ENCODE data around the gene VEGFB. TPM values are rescaled to one million over a fixed set of nuclear protein-coding genes. Genes with fewer than 3 reads are reported as not detected.
A peak's percentile ranks its signal among the peaks of the same experiment; 100 is the strongest.

Gene VEGFB
- total and polyA plus RNA-seq, 8 donors: 72.9 to 132 (median 86.6) TPM

- intact Hi-C loops (cut with DNase I): no loop called here
- TF ChIP-seq CTCF (IDR thresholded peaks at IDR 0.05): no peak
- Histone ChIP-seq H3K27me3 (peaks cover 12 to 13% of the 10 kb centered on the region in 2 donors), H3K9me3 (no peaks in the 10 kb centered on the region), H3K36me3 (peaks cover 0 to 21% of the 10 kb centered on the region in 2 donors), H3K4me3 (peak overlapping the region; percentile 78 to 95), H3K27ac (peak overlapping the region; percentile 91 to 99), H3K4me1 (peaks cover 18 to 33% of the 10 kb centered on the region in 2 donors)
- no peak for DNase-seq
- ATAC-seq: no peak
Observed at GRCh38 chr11:64285885-64286800, 51.8 kb downstream of the VEGFB start.

DNA sequence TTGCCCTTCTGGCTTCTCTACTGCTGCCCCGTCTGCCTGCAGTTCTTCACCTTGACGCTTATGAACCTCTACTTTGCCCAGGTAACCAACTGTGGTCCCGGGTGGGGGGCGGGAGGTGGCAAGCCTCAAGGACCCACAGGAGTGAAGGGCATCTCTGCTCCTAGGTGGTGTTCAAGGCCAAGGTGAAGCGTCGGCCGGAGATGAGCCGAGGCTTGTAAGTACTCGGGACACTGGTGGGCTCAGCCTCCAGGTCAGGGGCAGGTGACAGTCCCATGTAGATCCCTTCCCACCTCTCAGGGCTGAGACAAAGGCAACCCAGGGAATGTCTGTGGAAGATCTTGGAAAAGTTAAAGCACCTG, 52.4 kb downstream of the VEGFB start:
- no peak for TF ChIP-seq CTCF (IDR thresholded peaks at IDR 0.05)
- H3K4me1 ChIP-seq: peaks cover 18 to 39% of the 10 kb centered on the region in 2 donors
- peaks cover 18 to 19% of the 10 kb centered on the region in 2 donors for H3K27me3 ChIP-seq
- H3K36me3 ChIP-seq: peaks cover 0 to 15% of the 10 kb centered on the region in 2 donors
- H3K9me3 ChIP-seq: no peaks in the 10 kb centered on the region
- DNase-seq (no peak), ATAC-seq (no peak)
- intact Hi-C loops (cut with DNase I): no loop called here
- H3K4me3 ChIP-seq: no peak overlapping the region
- no peak overlapping the region for H3K27ac ChIP-seq

DNA sequence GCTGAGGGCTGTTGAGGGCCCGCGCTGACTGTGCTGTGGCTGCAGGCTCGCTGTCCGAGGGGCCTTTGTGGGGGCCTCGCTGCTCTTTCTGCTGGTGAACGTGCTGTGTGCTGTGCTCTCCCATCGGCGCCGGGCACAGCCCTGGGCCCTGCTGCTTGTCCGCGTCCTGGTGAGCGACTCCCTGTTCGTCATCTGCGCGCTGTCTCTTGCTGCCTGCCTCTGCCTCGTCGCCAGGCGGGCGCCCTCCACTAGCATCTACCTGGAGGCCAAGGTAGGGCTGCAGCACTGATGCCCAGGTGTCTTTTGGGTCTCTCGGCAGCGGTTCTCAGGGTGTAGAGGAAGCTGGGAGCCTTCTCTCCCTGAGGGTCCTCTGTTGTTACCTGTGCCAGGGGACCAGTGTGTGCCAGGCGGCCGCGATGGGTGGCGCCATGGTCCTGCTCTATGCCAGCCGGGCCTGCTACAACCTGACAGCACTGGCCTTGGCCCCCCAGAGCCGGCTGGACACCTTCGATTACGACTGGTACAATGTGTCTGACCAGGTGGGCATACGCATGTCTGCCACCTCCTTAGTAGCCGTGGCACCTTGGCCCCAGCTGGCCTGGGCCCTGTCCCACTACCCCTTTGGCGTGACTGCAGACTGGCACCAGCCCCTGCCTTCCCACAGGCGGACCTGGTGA, 53.4 kb downstream of the VEGFB start:
- Histone ChIP-seq H3K36me3 (peaks cover 0 to 7% of the 10 kb centered on the region in 2 donors), H3K27me3 (peaks cover 28 to 30% of the 10 kb centered on the region in 2 donors), H3K4me1 (peaks cover 24 to 47% of the 10 kb centered on the region in 2 donors), H3K27ac (no peak overlapping the region), H3K9me3 (no peaks in the 10 kb centered on the region), H3K4me3 (no peak overlapping the region)
- intact Hi-C loops (cut with DNase I): no loop called here
- no peak for TF ChIP-seq CTCF (IDR thresholded peaks at IDR 0.05)
- ATAC-seq (no peak), DNase-seq (no peak)

- intact Hi-C loops (cut with DNase I): no loop called here
- peaks cover 0 to 7% of the 10 kb centered on the region in 2 donors for H3K36me3 ChIP-seq
- no peaks in the 10 kb centered on the region for H3K9me3 ChIP-seq
- DNase-seq (no peak), ATAC-seq (no peak)
- H3K4me1 ChIP-seq: peaks cover 20 to 41% of the 10 kb centered on the region in 2 donors
- H3K4me3 ChIP-seq: no peak overlapping the region
- H3K27ac ChIP-seq: no peak overlapping the region
- H3K27me3 ChIP-seq: peaks cover 34 to 35% of the 10 kb centered on the region in 2 donors
- no peak for TF ChIP-seq CTCF (IDR thresholded peaks at IDR 0.05)
Observed at GRCh38 chr11:64288353-64288750, 54.0 kb downstream of the VEGFB start.

Other genes with a start within 250 kb of the VEGFB start
- gene OTUB1, start 248.1 kb upstream of the VEGFB start, total RNA-seq: 10 to 100 TPM; 65.0 to 67.7 TPM
- gene OTUB1, start 248.1 kb upstream of the VEGFB start, polyA plus RNA-seq (ENCODE audit: insufficient read length in 6 of 6): 10 to 100 TPM; 80.9 to 94.8 (median 84.0) TPM
- under 1 TPM; 0.15 to 0.18 TPM for gene FLRT1, start 198.7 kb upstream of the VEGFB start, total RNA-seq
- 1 to 10 TPM; 2.6 to 5.5 (median 4.0) TPM for gene FLRT1, start 198.7 kb upstream of the VEGFB start, polyA plus RNA-seq (ENCODE audit: insufficient read length in 6 of 6)
- 10 to 100 TPM; 13.5 to 19.8 TPM for gene MACROD1, start 68.5 kb upstream of the VEGFB start, total RNA-seq
- gene MACROD1, start 68.5 kb upstream of the VEGFB start, polyA plus RNA-seq (ENCODE audit: insufficient read length in 6 of 6): 10 to 100 TPM; 18.5 to 25.1 (median 22.0) TPM
- 100 to 1,000 TPM; 124 to 149 TPM for gene STIP1, start 48.4 kb upstream of the VEGFB start, total RNA-seq
- 100 to 1,000 TPM; 142 to 209 (median 172) TPM for gene STIP1, start 48.4 kb upstream of the VEGFB start, polyA plus RNA-seq (ENCODE audit: insufficient read length in 6 of 6)
- gene FERMT3, start 27.9 kb upstream of the VEGFB start, total RNA-seq: 100 to 1,000 TPM in 1 of 2 donors, 10 to 100 TPM in 1; 42.2 to 100 TPM
- gene FERMT3, start 27.9 kb upstream of the VEGFB start, polyA plus RNA-seq (ENCODE audit: insufficient read length in 6 of 6): 10 to 100 TPM in 3 of 6 donors, 1 to 10 TPM in 3; 9.1 to 11.9 (median 10.1) TPM
- gene TRPT1, start 8.4 kb upstream of the VEGFB start, total RNA-seq: 10 to 100 TPM; 26.8 to 28.9 TPM
- gene TRPT1, start 8.4 kb upstream of the VEGFB start, polyA plus RNA-seq (ENCODE audit: insufficient read length in 6 of 6): 10 to 100 TPM; 26.3 to 33.2 (median 28.9) TPM
- 10 to 100 TPM; 50.6 to 54.3 TPM for gene NUDT22, start 8.3 kb upstream of the VEGFB start, total RNA-seq
- 10 to 100 TPM; 17.1 to 28.7 (median 21.5) TPM for gene NUDT22, start 8.3 kb upstream of the VEGFB start, polyA plus RNA-seq (ENCODE audit: insufficient read length in 6 of 6)
- 10 to 100 TPM; 26.0 to 43.3 TPM for gene DNAJC4, start 4.0 kb upstream of the VEGFB start, total RNA-seq
- gene DNAJC4, start 4.0 kb upstream of the VEGFB start, polyA plus RNA-seq (ENCODE audit: insufficient read length in 6 of 6): 10 to 100 TPM; 61.3 to 83.9 (median 72.3) TPM
- gene FKBP2, start 6.5 kb downstream of the VEGFB start, total RNA-seq: 10 to 100 TPM; 61.9 to 66.1 TPM
- gene FKBP2, start 6.5 kb downstream of the VEGFB start, polyA plus RNA-seq (ENCODE audit: insufficient read length in 6 of 6): 10 to 100 TPM; 59.5 to 81.4 (median 70.7) TPM
- 100 to 1,000 TPM; 154 to 200 TPM for gene PPP1R14B, start 12.4 kb downstream of the VEGFB start, total RNA-seq
- gene PPP1R14B, start 12.4 kb downstream of the VEGFB start, polyA plus RNA-seq (ENCODE audit: insufficient read length in 6 of 6): 100 to 1,000 TPM in 1 of 6 donors, 10 to 100 TPM in 5; 56.7 to 100 (median 79.5) TPM
- 10 to 100 TPM; 39.1 to 42.7 TPM for gene PLCB3, start 16.9 kb downstream of the VEGFB start, total RNA-seq
- gene PLCB3, start 16.9 kb downstream of the VEGFB start, polyA plus RNA-seq (ENCODE audit: insufficient read length in 6 of 6): 10 to 100 TPM; 18.9 to 27.4 (median 21.7) TPM
- gene BAD, start 50.1 kb downstream of the VEGFB start, total RNA-seq: 10 to 100 TPM; 58.8 to 71.4 TPM
- 10 to 100 TPM; 45.0 to 62.1 (median 52.2) TPM for gene BAD, start 50.1 kb downstream of the VEGFB start, polyA plus RNA-seq (ENCODE audit: insufficient read length in 6 of 6)
- 10 to 100 TPM; 34.1 to 39.6 TPM for gene GPR137, start 51.3 kb downstream of the VEGFB start, total RNA-seq
- gene GPR137, start 51.3 kb downstream of the VEGFB start, polyA plus RNA-seq (ENCODE audit: insufficient read length in 6 of 6): 10 to 100 TPM; 23.6 to 33.7 (median 30.5) TPM
- gene KCNK4, start 56.7 kb downstream of the VEGFB start, total RNA-seq: not detected
- gene KCNK4, start 56.7 kb downstream of the VEGFB start, polyA plus RNA-seq (ENCODE audit: insufficient read length in 6 of 6): under 1 TPM in 2 of 6 donors, not detected in 4; 0.11 to 0.14 TPM
- not detected for gene CATSPERZ, start 65.8 kb downstream of the VEGFB start, total RNA-seq
- gene CATSPERZ, start 65.8 kb downstream of the VEGFB start, polyA plus RNA-seq (ENCODE audit: insufficient read length in 6 of 6): not detected
- gene ESRRA, start 70.9 kb downstream of the VEGFB start, total RNA-seq: 10 to 100 TPM; 42.8 to 60.1 TPM
- gene ESRRA, start 70.9 kb downstream of the VEGFB start, polyA plus RNA-seq (ENCODE audit: insufficient read length in 6 of 6): 10 to 100 TPM; 10.2 to 19.3 (median 12.6) TPM
- 100 to 1,000 TPM; 178 to 196 TPM for gene TRMT112, start 83.0 kb downstream of the VEGFB start, total RNA-seq
- gene TRMT112, start 83.0 kb downstream of the VEGFB start, polyA plus RNA-seq (ENCODE audit: insufficient read length in 6 of 6): 100 to 1,000 TPM; 211 to 252 (median 222) TPM
- gene PRDX5, start 83.5 kb downstream of the VEGFB start, total RNA-seq: 100 to 1,000 TPM; 165 to 208 TPM
- gene PRDX5, start 83.5 kb downstream of the VEGFB start, polyA plus RNA-seq (ENCODE audit: insufficient read length in 6 of 6): 100 to 1,000 TPM; 150 to 209 (median 171) TPM
- gene CCDC88B, start 105.6 kb downstream of the VEGFB start, total RNA-seq: 10 to 100 TPM; 12.1 to 35.7 TPM
- gene CCDC88B, start 105.6 kb downstream of the VEGFB start, polyA plus RNA-seq (ENCODE audit: insufficient read length in 6 of 6): 1 to 10 TPM; 4.7 to 7.0 (median 6.0) TPM
- 10 to 100 TPM; 37.1 to 57.6 TPM for gene RPS6KA4, start 124.6 kb downstream of the VEGFB start, total RNA-seq
- 10 to 100 TPM; 10.6 to 17.6 (median 12.9) TPM for gene RPS6KA4, start 124.6 kb downstream of the VEGFB start, polyA plus RNA-seq (ENCODE audit: insufficient read length in 6 of 6)